Upper lobe of right lung (tissue), 1 donor: ENCODE measurements around the gene IRGQ. TPM values are rescaled to one million over a fixed set of nuclear protein-coding genes. Genes with fewer than 3 reads are reported as not detected.
A peak's percentile ranks its signal among the peaks of the same experiment; 100 is the strongest.

ENCODE experiments used
- ATAC-seq: fragments of 200-7000 bp; cut with Tn5 transposase; one replicate; pipeline ENCODE4 v1.9.1; 2020; ENCODE audit warnings: mild to moderate bottlenecking, moderate library complexity
- DNase-seq: peaks from one replicate; pipeline ENCODE4 v3.0.0-alpha.2; 2020
- H3K27ac ChIP-seq: fragments of 200-600 bp; one replicate; pipeline ENCODE4 v1.8.0; 2022
- H3K27me3 ChIP-seq: fragments of 200-600 bp; one replicate; pipeline ENCODE4 v1.8.0; 2022; ENCODE audit warnings: mild to moderate bottlenecking
- H3K36me3 ChIP-seq: fragments of 200-600 bp; one replicate; pipeline ENCODE4 v1.8.0; 2022
- H3K4me1 ChIP-seq: fragments of 200-600 bp; one replicate; pipeline ENCODE4 v1.8.0; 2022
- H3K4me3 ChIP-seq: fragments of 200-600 bp; one replicate; pipeline ENCODE4 v1.8.0; 2022; ENCODE audit warnings: mild to moderate bottlenecking
- H3K9me3 ChIP-seq: fragments of 200-600 bp; one replicate; pipeline ENCODE4 v1.8.0; 2022
- CTCF ChIP-seq: fragments of 200-600 bp; IDR thresholded peaks from one replicate; pipeline ENCODE4 v1.8.0; 2022; ENCODE audit warnings: antibody characterized with exemption
- intact Hi-C: fragments of 100-400 bp; cut with DNase I; formaldehyde crosslinking; loops from one replicate; pipeline ENCODE4 v1.11.0; 2022
- total RNA-seq: library from RNA; stranded (reverse); fragmentation: NEBNext Ultra II Directional; extraction: Animal tissue kit (Norgen Biotek cat#: 25700); gene quantifications from one replicate; pipeline ENCODE4 v1.2.1, GENCODE V29; 2021
- donor health status: DM: no; HTN: yes; CAD: no; lungs with severe emphysema.

Gene IRGQ
- total RNA-seq, 1 donor from 2014 or later, result 23.2 TPM

- peaks cover 29% of the 10 kb centered on the region for H3K36me3 ChIP-seq
- no peak for TF ChIP-seq CTCF
- peak overlapping the region; percentile 83 for H3K27ac ChIP-seq
Observed at GRCh38 chr19:43561139-43561970, 34.6 kb downstream of the IRGQ start.

GRCh38 chr19:43560687-43561086, 35.2 kb downstream of the IRGQ start:
- peaks cover 17% of the 10 kb centered on the region for H3K4me1 ChIP-seq
- H3K27me3 ChIP-seq, result no peaks in the 10 kb centered on the region
- no peaks in the 10 kb centered on the region for H3K9me3 ChIP-seq
- H3K27ac ChIP-seq, result peak overlapping the region; percentile 6
- intact Hi-C loops, result no loop called here
- H3K4me3 ChIP-seq, result no peak overlapping the region
- TF ChIP-seq CTCF, result no peak
- no peak for DNase-seq
- no peak for ATAC-seq
- H3K36me3 ChIP-seq, result peaks cover 29% of the 10 kb centered on the region

More at GRCh38 chr19:43561139-43561970, 34.6 kb downstream of the IRGQ start:
- Histone ChIP-seq H3K4me1 (peaks cover 17% of the 10 kb centered on the region), H3K4me3 (no peak overlapping the region), H3K27me3 (no peaks in the 10 kb centered on the region), H3K9me3 (no peaks in the 10 kb centered on the region)
- ATAC-seq (no peak), DNase-seq (no peak)
- intact Hi-C loops, result no loop called here

- Histone ChIP-seq H3K36me3 (peaks cover 37% of the 10 kb centered on the region), H3K9me3 (no peaks in the 10 kb centered on the region), H3K27ac (no peak overlapping the region), H3K4me3 (no peak overlapping the region), H3K27me3 (no peaks in the 10 kb centered on the region), H3K4me1 (no peaks in the 10 kb centered on the region)
- ATAC-seq (peak; percentile 91), DNase-seq (no peak)
- peak; percentile 69 for TF ChIP-seq CTCF
- intact Hi-C loops, result no loop called here
Observed at GRCh38 chr19:43555185-43555770, 40.7 kb downstream of the IRGQ start.

- TF ChIP-seq CTCF, result no peak
- Histone ChIP-seq H3K4me3 (no peak overlapping the region), H3K9me3 (no peaks in the 10 kb centered on the region), H3K27me3 (no peaks in the 10 kb centered on the region), H3K4me1 (no peaks in the 10 kb centered on the region), H3K36me3 (peaks cover 36% of the 10 kb centered on the region), H3K27ac (no peak overlapping the region)
- intact Hi-C loops, result no loop called here
- no peak for DNase-seq
- no peak for ATAC-seq
Observed at GRCh38 chr19:43554317-43554895, 41.5 kb downstream of the IRGQ start.

- no peak for TF ChIP-seq CTCF
- no peaks in the 10 kb centered on the region for H3K4me1 ChIP-seq
- intact Hi-C loops, result no loop called here
- peaks cover 42% of the 10 kb centered on the region for H3K36me3 ChIP-seq
- no peaks in the 10 kb centered on the region for H3K27me3 ChIP-seq
- H3K4me3 ChIP-seq, result no peak overlapping the region
- ATAC-seq, result no peak
- no peak for DNase-seq
- H3K27ac ChIP-seq, result no peak overlapping the region
- H3K9me3 ChIP-seq, result no peaks in the 10 kb centered on the region
Observed at GRCh38 chr19:43553656-43554055, 42.3 kb downstream of the IRGQ start.
